ENCODE results near the gene BLID. TPM values are rescaled to one million over a fixed set of nuclear protein-coding genes. Genes with fewer than 3 reads are reported as not detected.

The BLID gene
- total RNA-seq, 1 donor from 2014 or later: 5.9 TPM

DNA sequence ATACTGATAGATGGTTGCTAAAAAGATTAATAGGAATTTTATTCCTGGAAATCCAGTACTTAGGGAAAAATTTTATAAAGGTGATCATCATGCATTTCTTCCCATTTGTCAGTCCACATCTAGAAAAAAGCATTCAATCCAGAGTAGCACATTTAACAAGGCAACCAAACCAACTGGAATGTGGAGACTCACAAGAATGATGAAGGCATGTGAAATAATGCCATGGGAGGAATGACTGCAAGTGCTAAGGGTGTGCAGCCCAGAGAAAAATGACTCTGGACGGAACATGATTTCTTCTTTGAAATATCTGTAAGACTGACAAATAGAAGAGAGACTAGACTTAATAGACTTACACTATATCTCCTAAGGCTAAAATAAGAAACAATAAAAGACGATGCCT is 33.8 kb downstream of the BLID start:
- H3K9me3 ChIP-seq: no peaks in the 10 kb centered on the region
- no peak for TF ChIP-seq POLR2AphosphoS5 (IDR thresholded peaks at IDR 0.05; ENCODE audit: insufficient read depth in 1 of 2, low read depth in 1 of 2)
- TF ChIP-seq POLR2A (IDR thresholded peaks at IDR 0.05): no peak
- TF ChIP-seq, protein P1, sequence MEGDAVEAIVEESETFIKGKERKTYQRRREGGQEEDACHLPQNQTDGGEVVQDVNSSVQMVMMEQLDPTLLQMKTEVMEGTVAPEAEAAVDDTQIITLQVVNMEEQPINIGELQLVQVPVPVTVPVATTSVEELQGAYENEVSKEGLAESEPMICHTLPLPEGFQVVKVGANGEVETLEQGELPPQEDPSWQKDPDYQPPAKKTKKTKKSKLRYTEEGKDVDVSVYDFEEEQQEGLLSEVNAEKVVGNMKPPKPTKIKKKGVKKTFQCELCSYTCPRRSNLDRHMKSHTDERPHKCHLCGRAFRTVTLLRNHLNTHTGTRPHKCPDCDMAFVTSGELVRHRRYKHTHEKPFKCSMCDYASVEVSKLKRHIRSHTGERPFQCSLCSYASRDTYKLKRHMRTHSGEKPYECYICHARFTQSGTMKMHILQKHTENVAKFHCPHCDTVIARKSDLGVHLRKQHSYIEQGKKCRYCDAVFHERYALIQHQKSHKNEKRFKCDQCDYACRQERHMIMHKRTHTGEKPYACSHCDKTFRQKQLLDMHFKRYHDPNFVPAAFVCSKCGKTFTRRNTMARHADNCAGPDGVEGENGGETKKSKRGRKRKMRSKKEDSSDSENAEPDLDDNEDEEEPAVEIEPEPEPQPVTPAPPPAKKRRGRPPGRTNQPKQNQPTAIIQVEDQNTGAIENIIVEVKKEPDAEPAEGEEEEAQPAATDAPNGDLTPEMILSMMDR (IDR thresholded peaks at IDR 0.05): no peak
- H3K27me3 ChIP-seq: no peaks in the 10 kb centered on the region
- H3K4me1 ChIP-seq: peaks cover 5% of the 10 kb centered on the region
- H3K4me3 ChIP-seq: no peak overlapping the region
- DNase-seq (ENCODE audit: extremely low spot score in 2 of 2): no peak
- H3K27ac ChIP-seq: no peak overlapping the region
- intact Hi-C loops (cut with DNase I): no loop called here
- no peaks in the 10 kb centered on the region for H3K36me3 ChIP-seq

DNA sequence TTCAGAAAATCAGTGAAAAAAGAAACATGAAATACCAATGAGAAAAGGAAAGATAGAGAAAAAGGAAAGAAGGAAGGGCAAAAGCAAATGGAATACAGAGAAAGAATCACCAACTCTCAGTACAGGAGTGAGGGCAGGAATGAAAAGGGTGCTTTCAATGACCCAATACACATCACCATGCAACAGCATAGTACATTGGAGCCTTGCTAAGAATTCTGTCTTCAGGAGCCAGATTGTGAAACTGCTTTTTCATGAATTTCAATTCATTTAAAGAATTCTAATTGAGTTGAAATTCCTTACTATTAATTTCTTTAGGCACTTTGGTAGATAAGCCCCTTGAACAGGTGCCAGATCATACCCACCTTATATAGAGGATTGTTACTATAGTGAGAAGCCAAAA is 34.9 kb downstream of the BLID start:
- H3K36me3 ChIP-seq: no peaks in the 10 kb centered on the region
- no peaks in the 10 kb centered on the region for H3K9me3 ChIP-seq
- no peak overlapping the region for H3K27ac ChIP-seq
- DNase-seq (ENCODE audit: extremely low spot score in 2 of 2): no peak
- no peak overlapping the region for H3K4me3 ChIP-seq
- H3K27me3 ChIP-seq: no peaks in the 10 kb centered on the region
- H3K4me1 ChIP-seq: peaks cover 5% of the 10 kb centered on the region
- intact Hi-C loops (cut with DNase I): no loop called here
- no peak for TF ChIP-seq POLR2A (IDR thresholded peaks at IDR 0.05)
- TF ChIP-seq POLR2AphosphoS5 (IDR thresholded peaks at IDR 0.05; ENCODE audit: insufficient read depth in 1 of 2, low read depth in 1 of 2): no peak
- TF ChIP-seq, protein P1 (IDR thresholded peaks at IDR 0.05): no peak

DNA sequence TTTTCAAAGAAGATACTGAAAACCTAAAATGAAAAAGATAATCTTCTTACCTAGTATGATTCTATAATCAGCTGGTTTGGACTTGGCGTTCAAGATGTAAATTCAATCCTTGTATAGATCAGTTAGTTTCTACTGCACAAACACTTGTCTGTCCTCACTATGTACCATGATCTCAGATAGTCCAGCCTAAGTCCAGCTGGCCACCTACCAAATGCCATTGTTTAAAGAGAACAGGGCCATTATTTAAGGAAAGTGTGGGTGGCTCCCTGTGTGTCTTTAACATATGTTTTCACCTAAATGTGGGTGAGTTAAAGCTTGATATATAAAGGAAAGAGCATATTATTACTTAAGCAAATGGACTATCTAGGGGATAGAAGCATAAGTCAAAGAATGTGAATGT is 38.6 kb downstream of the BLID start:
- TF ChIP-seq POLR2A (IDR thresholded peaks at IDR 0.05) (no peak), POLR2AphosphoS5 (IDR thresholded peaks at IDR 0.05; ENCODE audit: insufficient read depth in 1 of 2, low read depth in 1 of 2) (no peak)
- TF ChIP-seq, protein P1 (IDR thresholded peaks at IDR 0.05): no peak
- no peaks in the 10 kb centered on the region for H3K36me3 ChIP-seq
- no peaks in the 10 kb centered on the region for H3K9me3 ChIP-seq
- H3K27ac ChIP-seq: no peak overlapping the region
- H3K4me3 ChIP-seq: no peak overlapping the region
- intact Hi-C loops (cut with DNase I): no loop called here
- no peak for DNase-seq (ENCODE audit: extremely low spot score in 2 of 2)
- no peaks in the 10 kb centered on the region for H3K27me3 ChIP-seq
- H3K4me1 ChIP-seq: no peaks in the 10 kb centered on the region

DNA sequence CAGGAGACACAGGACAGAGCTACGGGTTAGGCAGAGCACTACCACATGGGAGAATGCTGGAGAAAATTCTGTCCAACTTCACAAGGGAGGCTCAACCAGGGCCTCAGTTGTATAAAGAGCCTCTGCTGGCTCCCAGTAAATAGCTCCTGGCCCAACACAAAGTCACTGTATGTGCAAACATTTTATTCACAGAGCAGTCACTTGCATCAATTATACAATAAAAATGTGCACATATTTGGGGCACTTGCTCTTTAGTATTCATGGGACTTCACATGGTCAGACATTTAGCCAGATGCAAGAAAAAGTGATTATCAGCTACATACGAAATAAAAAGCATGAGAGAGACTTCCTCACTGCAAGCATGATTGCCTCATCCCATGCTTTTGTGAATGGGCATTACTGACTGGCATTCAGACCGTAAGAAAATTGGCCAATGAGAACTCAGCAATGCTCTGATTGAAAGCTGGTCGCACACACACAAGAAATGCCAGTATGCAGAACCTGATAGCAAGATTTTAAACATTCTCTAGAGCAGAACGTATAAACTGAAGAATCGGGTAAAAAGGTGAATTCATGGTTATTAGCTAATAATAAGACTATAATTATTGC is 39.4 kb downstream of the BLID start:
- intact Hi-C loops (cut with DNase I): no loop called here
- Histone ChIP-seq H3K27me3 (no peaks in the 10 kb centered on the region), H3K4me3 (no peak overlapping the region), H3K4me1 (no peaks in the 10 kb centered on the region), H3K36me3 (no peaks in the 10 kb centered on the region), H3K9me3 (no peaks in the 10 kb centered on the region), H3K27ac (no peak overlapping the region)
- TF ChIP-seq POLR2AphosphoS5 (IDR thresholded peaks at IDR 0.05; ENCODE audit: insufficient read depth in 1 of 2, low read depth in 1 of 2) (no peak), POLR2A (IDR thresholded peaks at IDR 0.05) (no peak)
- TF ChIP-seq, protein P1 (IDR thresholded peaks at IDR 0.05): no peak
- DNase-seq (ENCODE audit: extremely low spot score in 2 of 2): no peak

DNA sequence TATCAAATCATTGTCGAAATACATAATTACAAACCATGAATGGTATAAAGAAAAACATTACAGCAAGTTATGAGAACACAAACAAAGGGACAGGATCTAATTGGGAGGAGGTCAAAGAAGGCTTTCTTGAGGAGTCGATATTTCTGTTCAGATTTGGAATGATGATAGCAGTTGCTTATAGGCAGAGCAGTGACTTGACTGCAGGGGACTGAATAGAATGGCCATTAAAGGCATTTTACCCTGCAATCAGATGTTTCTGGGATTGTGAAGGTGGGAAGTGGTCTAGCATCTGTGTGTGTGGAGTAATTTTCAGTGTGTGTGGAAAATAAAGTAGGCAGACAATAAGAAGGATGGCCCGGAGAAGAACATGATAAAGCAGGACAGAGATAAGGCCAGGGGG is 41.0 kb downstream of the BLID start:
- intact Hi-C loops (cut with DNase I): no loop called here
- TF ChIP-seq, protein P1 (IDR thresholded peaks at IDR 0.05): no peak
- TF ChIP-seq POLR2AphosphoS5 (IDR thresholded peaks at IDR 0.05; ENCODE audit: insufficient read depth in 1 of 2, low read depth in 1 of 2): no peak
- TF ChIP-seq POLR2A (IDR thresholded peaks at IDR 0.05): no peak
- Histone ChIP-seq H3K4me1 (no peaks in the 10 kb centered on the region), H3K27me3 (no peaks in the 10 kb centered on the region), H3K9me3 (no peaks in the 10 kb centered on the region), H3K36me3 (no peaks in the 10 kb centered on the region), H3K27ac (no peak overlapping the region), H3K4me3 (no peak overlapping the region)
- no peak for DNase-seq (ENCODE audit: extremely low spot score in 2 of 2)

Measured in vagina (tissue), 2 donors.